Gastrocnemius medialis (tissue), 4 donors: Measurements from ENCODE around the gene SPRR5.

Source experiments
- CTCF ChIP-seq, 5 experiments: fragments of 450-650 bp in 3 of 5; fragments of 200-600 bp in 2 of 5; sonication (generic) in 2 of 5; IDR thresholded peaks in 4 of 5; conservative IDR thresholded peaks in 1 of 5; 1 replicate in 4 of 5; 2 replicates in 1 of 5; pipeline ENCODE4 v1.5.1; 2016 to 2019; ENCODE audit warnings: antibody characterized with exemption in 5 of 5, mild to moderate bottlenecking in 3 of 5, moderate library complexity in 3 of 5
- POLR2A ChIP-seq, 2 donors: fragments of 450-650 bp; IDR thresholded peaks; one replicate each; pipeline ENCODE4 v1.6.1; 2017; ENCODE audit warnings: antibody characterized with exemption in 2 of 2, mild to moderate bottlenecking in 2 of 2, moderate library complexity in 2 of 2

GRCh38 chr1:152964536-152964935 is 17.5 kb downstream of the SPRR5 start:
- TF ChIP-seq CTCF (IDR thresholded peaks at IDR 0.05 in 4 of 5, conservative IDR thresholded peaks at IDR 0.05 in 1 of 5) (no peak), POLR2A (IDR thresholded peaks at IDR 0.05) (no peak)
